CD14-positive monocyte (primary cell): ENCODE data around the gene GGA1. TPM values are rescaled to one million over a fixed set of nuclear protein-coding genes. Genes with fewer than 3 reads are reported as not detected.
A peak's percentile ranks its signal among the peaks of the same experiment; 100 is the strongest.

Experiments used
- DNase-seq, 3 donors: peaks; one replicate each; pipeline ENCODE4 v3.0.0-alpha.2; 2011 to 2022
- H2AFZ ChIP-seq: 2 replicates; pipeline ENCODE4 v1.6.0; 2012; ENCODE audit warnings: mild to moderate bottlenecking, low read depth, low read length, inconsistent platforms; ENCODE audit not compliant: insufficient read depth, poor library complexity, severe bottlenecking
- H3K27ac ChIP-seq, 2 donors: 1 replicate in 1 of 2; 2 replicates in 1 of 2; pipeline ENCODE4 v1.5.1; 2012 to 2013; ENCODE audit warnings: low read length in 2 of 2, control low read depth in 1 of 2, inconsistent platforms in 1 of 2, low read depth in 1 of 2, mild to moderate bottlenecking in 1 of 2
- H3K27me3 ChIP-seq, 2 donors: one replicate each; pipeline versions ENCODE4 v1.6.0 to v1.6.1; 2011 to 2013; ENCODE audit warnings: low read length in 2 of 2; ENCODE audit not compliant: control insufficient read depth in 2 of 2, insufficient read depth in 2 of 2
- H3K36me3 ChIP-seq, 2 donors: replicated peaks in 1 of 2; 1 replicate in 1 of 2; 2 replicates in 1 of 2; pipeline versions ENCODE4 v1.5.1 to v1.6.1; 2012 to 2013; ENCODE audit warnings: low read length in 2 of 2, control low read depth in 1 of 2, inconsistent platforms in 1 of 2, mild to moderate bottlenecking in 1 of 2; ENCODE audit not compliant: insufficient read depth in 2 of 2, control insufficient read depth in 1 of 2
- H3K4me1 ChIP-seq, 2 donors: 1 replicate in 1 of 2; 2 replicates in 1 of 2; pipeline versions ENCODE4 v1.5.1 to v1.6.1; 2012 to 2013; ENCODE audit warnings: low read length in 2 of 2, control low read depth in 1 of 2, inconsistent platforms in 1 of 2, mild to moderate bottlenecking in 1 of 2, moderate library complexity in 1 of 2; ENCODE audit not compliant: insufficient read depth in 2 of 2, control insufficient read depth in 1 of 2
- H3K4me2 ChIP-seq: replicated peaks from 2 replicates; pipeline ENCODE3; 2012; ENCODE audit warnings: low read length, moderate library complexity, mild to moderate bottlenecking; ENCODE audit not compliant: poor library complexity, severe bottlenecking; ENCODE audit errors: extremely low read depth
- H3K4me3 ChIP-seq, 3 experiments: fragments of 200-600 bp in 1 of 3; sonication (generic) in 1 of 3; replicated peaks in 1 of 3; 1 replicate in 2 of 3; 2 replicates in 1 of 3; pipeline ENCODE4 v1.5.1; 2011 to 2013; ENCODE audit warnings: low read length in 3 of 3, mild to moderate bottlenecking in 3 of 3, control low read depth in 2 of 3, low read depth in 2 of 3, inconsistent platforms in 1 of 3, moderate library complexity in 1 of 3
- H3K79me2 ChIP-seq: 2 replicates; pipeline ENCODE4 v1.6.0; 2012; ENCODE audit warnings: mild to moderate bottlenecking, control low read depth, inconsistent platforms, low read length, moderate library complexity; ENCODE audit not compliant: insufficient read depth
- H3K9ac ChIP-seq: 2 replicates; pipeline ENCODE4 v1.6.0; 2017; ENCODE audit warnings: low read length, mild to moderate bottlenecking; ENCODE audit not compliant: insufficient read depth, poor library complexity, severe bottlenecking
- H3K9me3 ChIP-seq, 2 donors: replicated peaks in 1 of 2; 1 replicate in 1 of 2; 2 replicates in 1 of 2; pipeline versions ENCODE4 v1.5.1 to v1.6.1; 2012 to 2013; ENCODE audit warnings: low read length in 2 of 2, control low read depth in 1 of 2; ENCODE audit not compliant: control insufficient read depth in 1 of 2, insufficient read depth in 1 of 2
- H4K20me1 ChIP-seq: 2 replicates; pipeline ENCODE4 v1.6.0; 2012; ENCODE audit warnings: mild to moderate bottlenecking, low read length, control low read depth, moderate library complexity; ENCODE audit not compliant: insufficient read depth
- H3K27ac Mint-ChIP-seq, 7 donors: one replicate each; pipeline ENCODE4 v1.8.0; 2020; ENCODE audit warnings: mild to moderate bottlenecking in 7 of 7, mixed read lengths in 7 of 7, moderate library complexity in 6 of 7, inconsistent platforms in 2 of 7
- H3K27me3 Mint-ChIP-seq, 3 donors: one replicate each; pipeline ENCODE4 v1.8.0; 2021 to 2022; ENCODE audit warnings: low read depth in 3 of 3, mild to moderate bottlenecking in 3 of 3, mixed read lengths in 3 of 3, moderate library complexity in 3 of 3, inconsistent platforms in 1 of 3
- H3K36me3 Mint-ChIP-seq, 2 donors: one replicate each; pipeline ENCODE4 v1.8.0; 2020; ENCODE audit warnings: mixed read lengths in 2 of 2, inconsistent platforms in 1 of 2, mild to moderate bottlenecking in 1 of 2
- H3K4me1 Mint-ChIP-seq: one replicate; pipeline ENCODE4 v1.8.0; 2020; ENCODE audit warnings: mild to moderate bottlenecking, mixed read lengths
- H3K4me3 Mint-ChIP-seq, 2 donors: one replicate each; pipeline ENCODE4 v1.8.0; 2020; ENCODE audit warnings: mild to moderate bottlenecking in 2 of 2, mixed read lengths in 2 of 2, moderate library complexity in 1 of 2
- H3K9me3 Mint-ChIP-seq, 7 donors: one replicate each; pipeline ENCODE4 v1.8.0; 2020 to 2022; ENCODE audit warnings: mixed read lengths in 7 of 7, mild to moderate bottlenecking in 6 of 7, moderate library complexity in 6 of 7, inconsistent platforms in 2 of 7
- CTCF ChIP-seq: fragments of 200-600 bp; IDR thresholded peaks from one replicate; pipeline ENCODE4 v1.8.0; 2022; ENCODE audit warnings: antibody characterized with exemption, mild to moderate bottlenecking
- WGBS: methylation state at CpG from one replicate; pipeline ENCODE4 v1.1.5; 2013; ENCODE audit warnings: missing lambda C conversion rate; ENCODE audit not compliant: insufficient coverage; 5-methylcytosine and 5-hydroxymethylcytosine counted together
- intact Hi-C, 2 donors: fragments of 100-400 bp; cut with micrococcal nuclease; formaldehyde crosslinking; loops; one replicate each; pipeline versions ENCODE4 v1.15.0 to v1.15.1; 2023
- polyA plus RNA-seq, 3 donors: library from polyadenylated mRNA; depleted of rRNA in 1 of 3; unstranded in 2 of 3; stranded (reverse) in 1 of 3; fragments of 300-500 nt in 2 of 3; fragments of >200 nt in 1 of 3; fragmentation: Illumina TruSeq in 2 of 3; gene quantifications; 1 replicate in 2 of 3; 2 replicates in 1 of 3; pipeline ENCODE4 v1.2.3, GENCODE V29; 2012 to 2021

Gene GGA1
- polyA plus RNA-seq, 3 donors, result 19.8 to 91.0 (median 24.8) TPM

DNA sequence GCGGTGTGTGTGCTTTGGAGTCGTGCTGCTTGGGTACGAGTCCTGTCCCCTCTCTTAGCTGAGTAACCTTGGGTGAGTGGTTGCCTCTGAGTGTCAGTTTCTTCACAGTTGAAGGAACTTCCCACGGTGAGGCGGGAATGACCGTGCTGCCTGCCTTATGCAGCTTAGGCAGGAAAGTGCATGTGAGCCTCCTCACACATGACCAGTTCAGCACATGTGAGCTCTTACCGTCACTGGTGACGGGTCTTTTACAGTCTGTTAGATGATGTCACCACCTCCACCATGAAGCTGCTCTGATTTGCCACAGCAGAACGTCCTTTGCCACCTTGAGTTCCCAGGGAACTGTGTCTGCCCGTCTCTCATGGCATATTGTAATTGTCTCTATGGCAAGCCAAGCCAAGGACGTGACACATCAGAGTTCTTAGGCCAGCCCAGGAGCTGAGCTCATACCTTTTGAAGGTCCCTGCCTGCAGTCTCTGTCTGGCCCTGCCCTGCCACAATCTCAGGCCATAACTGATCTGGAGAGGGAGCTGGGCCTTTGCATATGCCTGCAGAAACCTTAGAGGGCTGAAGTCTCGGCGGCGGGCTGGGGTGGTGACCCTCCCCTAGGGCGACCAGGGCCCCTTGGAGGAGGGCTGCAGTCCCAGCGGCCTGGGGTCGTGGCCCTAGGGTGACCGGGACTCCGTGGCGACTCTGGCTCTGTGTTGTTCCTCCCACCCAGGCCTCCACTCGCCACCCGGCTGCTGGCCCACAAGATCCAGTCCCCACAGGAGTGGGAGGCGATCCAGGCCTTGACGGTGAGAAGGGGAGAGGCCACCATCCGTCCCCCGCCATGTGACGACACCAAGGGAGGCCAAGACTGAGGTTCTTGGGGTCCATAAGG lies 7.8 kb downstream of the GGA1 start:
- Histone ChIP-seq H3K9ac (no peak overlapping the region), H3K9me3 (no peaks in the 10 kb centered on the region), H3K79me2 (peaks cover 13% of the 10 kb centered on the region), H3K4me2 (no peak overlapping the region), H3K4me3 (no peak overlapping the region), H3K27ac (no peak overlapping the region), H3K27me3 (no peaks in the 10 kb centered on the region), H2AFZ (no peak overlapping the region), H4K20me1 (peaks cover 3% of the 10 kb centered on the region), H3K36me3 (peaks cover 57 to 72% of the 10 kb centered on the region in 2 donors), H3K4me1 (peaks cover 3% of the 10 kb centered on the region in 2 donors)
- WGBS, result 91% methylated on average over 24 of the region's 27 CpGs
- Mint-ChIP-seq H3K27ac (peak overlapping the region in 3 of 7 donors; percentile 25 to 53 (median 46)), H3K9me3 (no peaks in the 10 kb centered on the region), H3K27me3 (peaks cover 0 to 5% (median 0%) of the 10 kb centered on the region in 3 donors), H3K36me3 (peaks cover 62 to 93% of the 10 kb centered on the region in 2 donors), H3K4me3 (no peak overlapping the region), H3K4me1 (peaks cover 6% of the 10 kb centered on the region)
- no peak for TF ChIP-seq CTCF
- peak in 1 of 3 donors; percentile 17 for DNase-seq
- intact Hi-C loops, result no loop called here

DNA sequence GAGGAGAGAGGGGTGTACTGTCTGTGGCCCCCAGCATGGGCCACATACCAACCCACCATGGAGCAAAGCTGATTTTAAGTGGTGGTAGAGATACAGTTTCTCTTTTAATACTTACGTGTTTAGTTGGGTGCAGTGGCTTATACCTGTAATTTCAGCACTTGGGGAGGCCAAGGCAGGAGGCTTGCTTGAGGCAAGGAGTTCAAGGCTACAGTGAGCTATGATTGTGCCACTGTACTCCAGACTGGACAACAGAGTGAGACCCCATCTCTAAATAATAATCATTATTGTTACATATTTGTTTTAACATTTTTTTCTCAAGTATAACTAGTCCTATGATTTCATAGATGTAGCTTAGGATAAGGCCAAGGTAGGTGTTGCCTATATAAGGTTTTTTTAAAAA lies 8.8 kb downstream of the GGA1 start:
- no CpG with 5 or more reads among the region's 1 CpG for WGBS
- Mint-ChIP-seq H3K27ac (no peak overlapping the region), H3K4me1 (peaks cover 3% of the 10 kb centered on the region), H3K27me3 (peaks cover 0 to 3% (median 0%) of the 10 kb centered on the region in 3 donors), H3K4me3 (no peak overlapping the region), H3K36me3 (peaks cover 66 to 95% of the 10 kb centered on the region in 2 donors), H3K9me3 (no peaks in the 10 kb centered on the region)
- H3K79me2 ChIP-seq, result peaks cover 8% of the 10 kb centered on the region
- H3K27ac ChIP-seq, result no peak overlapping the region
- no peak overlapping the region for H3K9ac ChIP-seq
- H4K20me1 ChIP-seq, result peaks cover 3% of the 10 kb centered on the region
- no peak overlapping the region for H3K4me3 ChIP-seq
- intact Hi-C loops, result no loop called here
- no peak for DNase-seq
- no peak for TF ChIP-seq CTCF
- no peak overlapping the region for H2AFZ ChIP-seq
- H3K9me3 ChIP-seq, result no peaks in the 10 kb centered on the region
- no peaks in the 10 kb centered on the region for H3K27me3 ChIP-seq
- H3K4me2 ChIP-seq, result no peak overlapping the region
- peaks cover 64 to 80% of the 10 kb centered on the region in 2 donors for H3K36me3 ChIP-seq
- H3K4me1 ChIP-seq, result no peaks in the 10 kb centered on the region
